HuH-7 (cell line): Measurements from ENCODE around the gene FGF12.
A peak's percentile ranks its signal among the peaks of the same experiment; 100 is the strongest.

ENCODE experiments used
- DNase-seq: peaks from one replicate; pipeline ENCODE4 v3.0.0; 2011; ENCODE audit warnings: low spot score

FGF12 gene

DNA sequence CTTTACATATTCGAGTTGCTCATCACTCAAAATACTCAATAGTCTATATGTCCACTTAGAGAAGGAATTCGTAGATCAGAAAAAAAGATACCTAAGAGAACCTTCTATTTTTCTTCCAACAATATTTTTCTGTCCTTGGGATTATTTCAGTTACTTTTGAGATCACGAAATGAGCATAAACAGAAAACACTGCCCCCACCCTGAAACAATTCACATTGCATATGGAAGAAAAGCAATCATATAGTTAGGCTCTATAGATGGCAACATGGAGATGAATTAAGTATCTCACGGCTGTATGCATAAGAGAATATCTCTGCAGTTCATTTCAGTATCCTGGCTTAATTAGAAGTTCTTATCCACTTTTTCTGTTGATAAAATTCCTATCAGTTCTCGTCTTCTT lies 391.1 kb downstream of the FGF12 start:
- no peak for DNase-seq

DNA sequence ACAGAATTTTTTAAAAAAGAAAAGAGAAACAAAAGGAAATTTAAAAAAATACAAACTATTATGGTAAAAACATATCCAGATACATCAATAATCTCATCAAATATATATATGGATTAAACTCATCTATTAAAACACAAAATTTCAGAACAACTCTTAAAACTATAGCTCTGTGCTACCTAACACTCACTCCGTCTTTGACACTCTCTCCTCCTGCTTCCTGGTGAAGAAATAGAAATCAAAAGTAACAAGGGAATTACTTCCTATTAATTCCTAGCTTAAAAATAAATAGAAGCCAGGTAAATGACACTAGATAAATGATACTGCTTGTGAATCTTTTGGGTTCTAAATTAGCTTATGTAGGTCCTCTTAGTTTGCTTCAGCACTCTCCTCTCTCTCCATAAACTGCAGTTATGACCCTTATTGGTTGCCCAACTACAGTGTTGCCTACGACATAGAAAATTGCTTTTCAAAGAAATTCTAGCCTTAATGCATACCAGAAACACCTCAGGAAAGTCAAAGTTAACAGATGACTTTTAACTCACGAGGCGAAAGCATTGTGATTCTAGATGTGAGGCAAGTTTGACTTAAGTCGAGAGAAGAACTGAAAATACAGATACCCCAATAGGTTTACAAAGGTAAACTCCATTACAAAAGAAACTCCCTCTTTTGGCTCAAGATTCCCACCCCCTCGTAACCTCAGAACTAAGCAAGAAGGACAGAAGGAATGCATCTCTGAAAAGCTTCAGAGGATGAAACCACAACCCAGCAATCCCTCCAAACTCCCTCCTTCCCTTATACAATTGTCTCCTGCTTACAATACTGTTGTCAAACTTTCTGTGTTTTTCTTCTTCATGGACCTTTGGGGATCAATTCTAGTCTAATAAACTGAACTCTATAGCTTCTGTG lies 394.7 kb downstream of the FGF12 start:
- DNase-seq, result no peak

DNA sequence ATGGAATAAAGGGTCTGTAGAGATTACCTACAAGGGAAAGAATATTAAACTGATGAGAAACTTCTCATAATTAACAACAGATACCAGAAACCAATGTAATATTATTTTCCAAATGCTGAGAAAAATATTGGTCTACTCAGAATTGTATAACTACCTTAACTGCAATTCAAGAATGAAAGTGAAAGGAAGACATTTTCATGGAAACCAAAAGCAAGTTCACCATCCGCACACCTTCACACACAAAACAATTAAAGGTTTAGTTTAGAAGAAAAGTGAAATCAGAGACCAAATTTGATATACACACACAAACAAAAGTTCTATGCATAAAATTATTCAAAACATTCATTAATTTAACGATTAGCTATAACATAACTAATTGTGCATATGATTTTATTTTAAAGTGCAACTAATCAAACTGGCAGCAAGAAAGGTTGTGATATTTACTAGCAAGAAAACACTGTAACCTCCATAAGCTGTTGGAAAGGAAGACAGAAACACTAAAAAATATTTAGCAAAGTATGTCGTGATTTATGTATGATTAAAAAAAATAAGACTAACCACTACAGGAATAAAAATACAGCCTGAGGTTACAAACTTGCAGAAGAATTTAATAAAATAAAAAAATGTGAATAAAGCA lies 395.5 kb downstream of the FGF12 start:
- DNase-seq, result no peak

DNA sequence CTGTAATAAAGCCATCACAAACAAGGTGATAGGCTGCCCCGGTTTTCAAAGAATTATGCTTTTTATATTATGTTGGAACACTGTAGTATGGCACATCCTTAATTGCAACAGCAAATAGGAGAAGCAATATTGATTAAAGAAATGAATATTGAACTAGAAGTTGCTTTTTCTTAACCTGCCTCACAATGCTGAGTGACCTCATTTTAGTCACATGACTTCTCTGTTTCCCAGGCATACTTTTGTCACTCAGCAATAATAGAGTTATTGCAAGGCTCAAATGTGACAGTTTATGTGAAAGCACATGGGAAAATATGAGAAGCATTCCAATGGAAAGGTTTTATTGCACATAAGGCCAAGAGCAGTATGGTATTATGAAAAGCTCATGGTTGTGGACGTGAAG lies 400.7 kb downstream of the FGF12 start:
- DNase-seq, result no peak

DNA sequence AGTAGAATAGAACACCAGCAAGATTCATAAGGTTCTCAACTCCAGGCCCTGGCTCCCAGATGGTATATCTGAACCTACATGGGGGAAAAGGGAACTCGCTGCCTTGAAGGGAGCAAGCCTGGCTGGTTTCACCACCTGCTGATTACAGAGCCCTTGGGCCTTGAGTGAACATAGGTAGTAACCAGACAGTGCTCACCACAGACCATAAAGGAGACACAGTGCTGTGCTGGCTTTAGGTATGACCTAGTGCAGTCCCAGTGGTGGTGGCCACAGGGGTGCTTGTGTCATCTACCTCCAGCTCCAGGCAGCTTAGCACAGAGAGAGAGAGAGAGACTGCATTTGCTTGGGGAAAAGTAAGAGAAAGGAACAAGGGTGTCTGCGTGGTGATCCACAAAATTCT lies 409.8 kb downstream of the FGF12 start:
- no peak for DNase-seq

DNA sequence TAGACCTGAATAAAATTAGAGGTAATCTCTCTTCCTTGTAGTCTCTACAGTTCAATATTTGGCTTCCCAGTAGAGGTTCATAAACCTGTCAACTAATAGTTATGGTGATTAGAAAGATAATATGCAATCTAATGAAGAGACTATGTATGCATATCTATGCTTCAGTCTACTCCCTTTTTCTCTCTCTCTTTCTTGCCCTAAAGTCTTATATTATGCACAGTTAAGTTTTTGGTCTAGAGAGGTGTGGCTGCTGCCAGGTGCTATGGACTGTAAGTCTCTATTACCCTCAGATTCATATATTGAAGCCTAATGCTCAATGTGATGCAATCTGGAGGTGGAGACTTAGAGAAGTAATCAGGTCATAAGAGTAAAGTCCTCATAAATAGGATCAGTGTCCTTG lies 413.7 kb downstream of the FGF12 start:
- no peak for DNase-seq

DNA sequence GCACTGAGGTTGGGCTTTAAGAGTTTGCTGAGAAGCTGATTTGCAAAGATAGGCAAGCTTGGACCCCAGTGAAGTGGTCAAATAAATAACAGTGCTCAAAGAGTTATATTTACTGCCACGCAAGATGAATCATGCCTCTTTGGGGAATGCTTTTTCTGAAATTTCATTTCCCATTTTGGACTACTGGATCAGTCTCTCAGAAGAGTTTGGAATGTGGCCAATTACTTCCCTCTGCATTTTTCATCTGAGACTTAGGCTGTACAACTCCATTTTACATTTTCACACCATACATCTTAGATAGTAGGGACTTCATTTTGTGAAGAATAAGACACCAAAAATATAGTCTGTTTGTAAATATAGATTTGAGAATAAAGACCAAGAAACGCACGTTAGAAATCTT lies 419.7 kb downstream of the FGF12 start:
- DNase-seq, result no peak

DNA sequence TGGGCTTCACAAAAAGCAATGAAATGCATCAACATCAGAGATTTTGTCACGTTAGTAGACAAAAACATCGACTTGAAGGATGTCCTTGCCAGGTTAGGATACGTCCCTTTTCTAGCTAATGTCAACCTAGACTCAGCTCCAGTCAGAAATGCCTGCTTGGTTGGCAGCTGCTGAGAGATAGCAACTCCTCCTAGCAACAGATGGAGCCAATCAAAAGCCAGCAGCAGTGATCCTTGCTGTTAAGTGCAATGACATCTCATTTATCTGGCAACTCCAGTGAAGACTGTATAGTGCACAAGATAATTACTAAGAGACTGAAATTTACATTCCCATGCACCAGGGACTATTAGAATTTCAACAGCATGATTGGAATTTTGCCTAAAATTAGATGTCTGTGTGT lies 424.1 kb downstream of the FGF12 start:
- DNase-seq, result no peak

DNA sequence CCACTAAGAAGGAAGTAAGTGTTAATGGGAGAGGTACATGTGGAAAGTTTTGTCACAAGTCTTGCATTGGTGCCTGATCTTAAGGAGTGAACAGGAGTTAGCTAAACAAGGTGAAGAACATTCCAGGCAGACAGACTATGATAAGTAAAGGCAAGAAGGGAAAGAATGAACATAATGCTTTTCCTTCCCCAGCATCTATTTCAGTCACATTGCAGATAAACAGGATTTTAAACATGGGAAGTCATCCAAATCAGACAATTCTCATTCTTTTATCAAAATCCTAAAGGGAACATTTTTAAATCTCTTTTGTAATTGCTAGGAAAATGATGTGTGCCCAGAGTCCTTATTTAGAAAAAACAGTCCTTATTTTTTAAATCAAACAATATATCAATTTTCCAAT lies 424.6 kb downstream of the FGF12 start:
- no peak for DNase-seq

DNA sequence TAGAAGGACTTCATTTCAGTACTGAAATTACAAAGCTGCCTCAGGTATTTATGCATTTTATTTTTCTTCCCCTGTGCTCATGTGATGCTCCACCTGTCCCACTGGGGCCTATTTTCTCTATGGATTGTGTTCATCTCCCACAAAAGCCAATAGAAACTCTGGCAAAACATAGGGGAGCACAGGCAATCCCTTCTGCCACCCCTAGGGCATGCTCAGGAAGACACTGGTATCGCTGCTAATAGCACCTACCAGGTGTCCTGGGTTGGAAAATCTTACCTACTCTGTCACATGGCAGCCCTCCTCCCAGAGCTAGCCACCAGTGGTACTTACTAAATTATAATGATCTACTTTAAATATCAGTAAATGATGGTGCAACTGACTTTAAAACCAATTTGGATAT lies 427.4 kb downstream of the FGF12 start:
- DNase-seq, result no peak

DNA sequence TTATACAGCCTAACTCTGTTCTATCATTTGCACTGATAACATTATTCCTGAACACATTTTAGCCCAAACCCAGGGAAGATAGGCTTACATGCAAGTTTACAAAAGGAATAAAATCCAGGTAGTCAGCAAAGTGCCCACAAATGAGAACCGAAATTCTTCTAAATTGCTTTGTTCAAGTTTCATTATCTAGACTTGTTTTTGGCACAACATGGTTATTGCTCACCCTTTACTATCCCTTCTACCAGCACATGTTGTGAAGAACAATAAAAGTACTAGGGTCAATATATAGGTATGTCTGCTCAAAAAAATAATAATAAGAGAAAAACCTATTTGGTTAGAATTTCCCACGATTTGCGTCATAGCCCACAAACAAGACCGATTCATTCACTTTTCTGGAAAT lies 430.5 kb downstream of the FGF12 start:
- no peak for DNase-seq

DNA sequence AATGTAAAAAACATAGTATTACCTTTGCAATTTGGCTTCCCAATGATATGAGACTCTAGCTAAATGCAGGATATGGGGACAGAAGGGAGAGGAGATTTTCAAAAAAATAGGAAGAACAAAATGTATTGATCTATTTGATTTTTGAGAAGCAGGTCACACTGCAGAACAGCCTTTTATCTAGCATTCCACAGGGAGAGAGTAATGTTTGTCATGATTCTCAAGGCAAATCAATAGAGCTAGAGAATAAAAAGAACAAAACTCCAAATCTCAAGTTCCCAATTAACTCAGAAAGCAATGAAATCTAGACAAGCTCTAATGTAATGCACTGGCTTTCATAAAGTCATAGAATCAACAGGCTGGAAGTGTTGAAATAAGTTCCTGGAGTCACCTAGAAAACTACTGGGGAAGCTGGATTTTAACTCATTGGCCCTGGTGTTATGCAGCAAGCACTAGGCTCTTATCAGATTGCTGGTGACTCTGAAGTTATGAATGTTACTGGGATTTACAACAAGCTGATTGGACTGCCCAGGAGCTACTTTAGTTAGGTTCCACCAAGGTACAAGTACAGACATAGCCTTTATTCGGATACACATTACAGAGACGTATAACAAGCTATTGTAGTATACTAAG lies 442.8 kb downstream of the FGF12 start:
- DNase-seq, result peak; percentile 6

DNA sequence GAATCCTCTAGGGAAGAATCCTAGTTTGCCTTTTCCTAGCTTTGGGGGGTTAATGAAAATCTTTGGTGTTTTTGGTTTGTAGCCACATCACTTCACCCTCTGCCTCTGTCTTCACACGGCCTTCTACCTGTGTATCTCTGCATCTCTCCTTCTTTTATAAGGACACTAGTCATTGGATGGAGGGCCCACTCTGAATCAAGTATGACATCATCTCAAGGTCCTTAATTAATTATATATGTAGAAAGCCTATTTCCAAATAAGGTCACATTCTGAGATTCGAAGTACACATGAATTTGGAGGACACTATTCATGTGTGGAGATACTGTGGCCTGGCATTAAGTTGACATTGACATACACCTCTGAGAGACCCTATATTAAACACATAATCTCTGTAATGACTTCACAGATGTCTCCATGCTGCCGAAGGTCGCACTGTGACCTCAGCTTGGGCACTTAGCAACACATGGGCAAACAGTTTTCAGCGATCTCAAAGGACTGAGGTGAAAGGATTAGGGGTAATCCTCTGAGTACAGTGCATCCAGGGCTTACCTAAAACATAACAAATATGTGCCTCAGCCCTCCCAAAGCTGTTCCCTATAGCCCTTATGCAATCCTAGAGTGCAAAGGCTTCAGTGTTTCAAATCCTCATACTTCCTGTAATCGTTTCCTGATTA lies 446.0 kb downstream of the FGF12 start:
- DNase-seq, result no peak

DNA sequence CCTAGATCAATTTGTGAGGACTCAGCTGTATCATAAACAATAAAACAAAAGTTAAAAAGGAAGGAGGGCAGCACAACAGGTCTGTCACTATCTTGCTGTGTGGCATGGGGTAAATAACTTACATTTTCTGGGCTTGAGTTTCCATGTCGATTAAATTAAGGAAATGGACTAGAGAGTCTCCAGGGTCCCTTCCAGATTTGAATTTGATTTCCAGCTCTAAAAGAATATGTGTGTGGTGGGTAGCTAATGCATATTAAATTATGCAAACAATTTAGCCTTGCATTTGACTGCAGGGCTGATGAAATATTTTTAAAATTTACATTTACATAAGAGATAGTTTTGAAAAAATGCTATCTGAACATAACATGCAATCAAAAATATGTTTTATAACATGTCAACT lies 447.7 kb downstream of the FGF12 start:
- no peak for DNase-seq

DNA sequence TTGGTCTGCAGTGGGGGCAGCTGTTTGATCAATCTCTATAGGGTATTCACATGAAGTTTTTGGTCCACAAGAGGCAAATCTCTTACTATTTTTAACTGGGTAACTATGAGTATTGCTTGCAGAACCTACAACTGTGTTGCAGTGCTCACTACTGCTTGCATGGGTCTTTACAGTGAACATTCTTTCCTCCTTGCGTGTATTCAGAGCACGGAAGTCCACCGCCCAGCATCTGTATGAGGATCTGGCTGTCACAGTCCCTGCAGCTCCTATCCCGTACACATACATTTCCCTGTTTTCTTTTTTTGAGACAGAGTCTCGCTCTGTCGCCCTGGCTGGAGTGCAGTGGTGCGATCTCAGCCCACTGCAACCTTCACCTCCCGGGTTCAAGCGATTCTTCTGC lies 449.9 kb downstream of the FGF12 start:
- DNase-seq, result no peak

DNA sequence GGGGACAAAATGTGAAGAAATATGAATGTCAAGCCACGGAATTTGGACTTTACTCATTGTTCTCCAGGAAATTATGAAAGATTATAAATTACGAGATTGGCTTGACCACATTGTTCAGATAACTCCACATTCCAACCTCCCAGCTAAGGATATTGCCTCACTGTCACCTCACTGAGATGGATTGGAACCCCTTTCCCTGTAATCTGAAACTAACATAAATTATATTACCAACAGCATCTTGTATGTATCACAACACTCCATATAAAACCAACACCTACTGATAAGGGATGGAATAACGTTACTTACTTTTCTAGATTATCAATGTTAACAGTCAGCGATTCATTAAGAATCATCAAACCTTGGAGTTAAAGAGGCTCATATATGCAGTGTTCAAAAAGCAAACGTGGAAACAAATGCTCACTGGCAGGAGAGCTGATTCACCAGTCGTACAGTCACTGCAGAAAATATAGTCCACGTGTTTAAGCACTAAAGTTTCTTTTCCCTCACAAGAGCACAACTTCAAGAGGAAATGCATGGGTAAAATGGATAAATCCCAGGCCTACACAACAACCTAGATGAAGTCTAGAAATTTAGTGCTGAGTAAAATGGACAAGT lies 451.5 kb downstream of the FGF12 start:
- no peak for DNase-seq

DNA sequence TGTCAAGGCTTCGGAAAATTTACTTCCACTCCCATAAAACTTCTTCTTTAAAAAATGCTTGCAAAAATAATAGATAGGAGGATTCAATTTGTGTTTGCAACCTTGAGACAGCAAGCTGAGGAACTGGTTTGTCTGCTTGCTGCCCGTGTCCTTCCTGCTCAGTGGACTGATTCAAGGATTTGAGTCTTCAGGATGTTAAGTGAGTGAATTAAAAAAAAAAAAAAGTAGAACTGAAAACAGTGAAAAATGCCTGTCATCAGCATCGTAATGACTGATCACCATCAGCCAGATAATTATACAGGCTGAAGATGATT lies 453.7 kb downstream of the FGF12 start:
- no peak for DNase-seq

DNA sequence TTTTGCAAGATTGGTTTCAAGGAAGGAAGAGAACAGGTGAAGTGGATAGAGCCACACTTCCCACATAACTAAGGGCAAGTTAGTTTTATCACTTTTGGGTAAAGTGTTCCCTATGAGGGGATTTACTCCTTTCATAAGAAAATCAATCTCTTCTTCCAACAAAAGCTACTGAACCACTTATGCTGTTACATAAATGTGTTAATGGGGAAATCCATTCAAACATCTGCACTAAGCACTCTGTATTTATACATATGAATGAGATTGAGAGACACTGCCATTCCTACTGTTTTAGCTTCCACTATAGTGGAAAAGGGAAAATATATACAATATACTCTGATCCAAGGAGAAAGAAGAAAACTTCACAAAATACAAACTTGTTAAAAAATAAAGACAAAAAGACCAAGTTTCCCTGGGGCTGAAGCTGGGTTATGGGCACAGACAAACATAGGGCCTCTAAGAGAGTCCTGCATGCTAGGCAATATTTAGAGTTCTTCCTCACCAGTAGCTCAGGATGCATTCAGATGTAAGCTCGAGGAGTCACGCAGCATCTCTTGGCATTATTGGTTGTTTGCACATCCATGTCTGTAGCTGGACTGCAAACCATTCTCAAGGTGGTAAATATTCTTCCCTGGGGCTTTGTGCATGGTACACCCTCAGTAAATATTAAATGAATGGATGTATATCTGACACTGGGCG lies 454.2 kb downstream of the FGF12 start:
- DNase-seq, result no peak

DNA sequence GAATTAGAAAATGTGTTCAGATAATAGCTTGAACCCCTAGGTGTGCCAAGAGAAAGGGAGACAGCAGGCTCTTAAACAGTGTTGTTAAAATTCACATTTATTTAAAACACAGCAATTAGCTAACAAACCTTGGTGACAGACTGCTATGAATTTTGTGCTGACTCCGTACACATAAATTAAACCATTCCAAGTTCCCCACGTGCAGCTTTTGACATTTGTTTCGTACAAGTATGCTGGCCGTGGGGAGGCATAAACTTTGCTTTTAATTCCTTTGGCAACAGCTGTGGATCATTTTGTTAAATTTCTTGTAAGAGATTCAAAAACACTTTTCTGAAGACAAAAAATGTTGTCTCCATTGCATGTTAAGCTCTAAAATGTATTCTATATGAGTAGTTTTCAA lies 465.3 kb downstream of the FGF12 start:
- DNase-seq, result no peak

DNA sequence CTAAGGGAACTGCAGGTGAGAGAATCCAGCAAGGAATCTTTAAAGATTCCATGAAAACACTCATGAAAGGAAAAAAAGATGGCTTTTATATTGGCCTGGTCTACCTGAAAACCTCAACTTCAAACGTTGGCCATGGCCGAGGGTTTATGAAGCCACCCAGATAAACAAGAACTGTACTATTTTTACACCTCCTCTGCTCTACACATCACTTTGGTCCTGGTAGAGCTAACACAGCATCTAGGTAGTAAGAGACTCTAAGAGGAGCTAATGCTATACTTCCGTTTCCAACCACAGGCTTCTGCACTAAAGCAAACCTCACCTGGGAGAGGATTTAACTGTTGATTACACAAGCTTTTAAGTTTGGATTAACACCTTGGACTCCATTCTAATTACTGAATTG lies 466.2 kb downstream of the FGF12 start:
- no peak for DNase-seq

DNA sequence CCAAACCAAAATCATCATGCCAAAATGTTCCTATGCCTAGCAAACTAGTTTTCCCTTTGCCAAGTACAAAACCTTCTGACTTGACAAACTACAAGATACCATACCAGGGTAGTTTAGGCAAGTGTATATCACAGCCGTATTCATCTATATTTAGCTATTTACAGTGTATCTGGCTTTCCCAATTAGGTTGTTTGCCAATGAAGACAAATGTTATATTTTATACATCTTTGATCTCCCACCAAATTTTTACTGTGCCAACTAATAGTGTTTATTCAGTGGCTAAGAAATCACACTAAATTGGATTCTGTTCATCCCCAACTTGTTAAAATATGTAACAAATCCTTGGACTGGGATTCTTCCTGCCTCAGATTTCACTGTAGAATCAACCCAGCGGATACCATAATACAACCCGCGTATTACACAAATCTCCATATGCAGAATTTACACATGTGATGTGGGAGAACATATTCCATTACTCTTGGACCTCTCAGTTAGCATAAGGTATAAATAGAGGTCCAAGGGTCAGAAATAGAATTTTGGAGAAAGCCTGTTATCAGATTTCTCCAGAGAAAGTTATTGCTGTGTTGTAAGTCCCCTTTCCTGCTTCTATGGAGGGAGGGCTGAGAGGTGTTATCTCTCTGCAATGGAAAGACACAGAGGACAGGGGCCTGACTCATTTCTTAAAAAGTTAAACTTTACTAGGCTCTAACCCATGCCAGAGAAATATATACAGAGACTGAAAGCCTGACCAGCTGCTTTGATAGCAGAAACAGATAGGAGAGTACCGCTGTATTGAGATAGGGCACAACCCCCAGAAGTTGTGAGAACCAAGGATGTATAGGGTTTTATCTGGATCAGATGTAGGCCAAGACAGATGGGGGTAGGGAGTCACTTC lies 467.0 kb downstream of the FGF12 start:
- no peak for DNase-seq
